HG02571 (cell line): ENCODE results near the gene WWOX.

Experiments used
- ATAC-seq: cut with Tn5 transposase; IDR thresholded peaks from one replicate; pipeline ENCODE4 v1.9.1; 2021; ENCODE audit warnings: mild to moderate bottlenecking, moderate library complexity; ENCODE audit not compliant: unreplicated experiment

The WWOX gene

GRCh38 chr16:78866521-78866920 lies 767.1 kb downstream of the WWOX start:
- no peak for ATAC-seq

GRCh38 chr16:78869492-78869891 lies 770.0 kb downstream of the WWOX start:
- no peak for ATAC-seq

GRCh38 chr16:78871241-78871640 lies 771.8 kb downstream of the WWOX start:
- no peak for ATAC-seq

GRCh38 chr16:78876671-78877070 lies 777.2 kb downstream of the WWOX start:
- ATAC-seq: no peak

DNA sequence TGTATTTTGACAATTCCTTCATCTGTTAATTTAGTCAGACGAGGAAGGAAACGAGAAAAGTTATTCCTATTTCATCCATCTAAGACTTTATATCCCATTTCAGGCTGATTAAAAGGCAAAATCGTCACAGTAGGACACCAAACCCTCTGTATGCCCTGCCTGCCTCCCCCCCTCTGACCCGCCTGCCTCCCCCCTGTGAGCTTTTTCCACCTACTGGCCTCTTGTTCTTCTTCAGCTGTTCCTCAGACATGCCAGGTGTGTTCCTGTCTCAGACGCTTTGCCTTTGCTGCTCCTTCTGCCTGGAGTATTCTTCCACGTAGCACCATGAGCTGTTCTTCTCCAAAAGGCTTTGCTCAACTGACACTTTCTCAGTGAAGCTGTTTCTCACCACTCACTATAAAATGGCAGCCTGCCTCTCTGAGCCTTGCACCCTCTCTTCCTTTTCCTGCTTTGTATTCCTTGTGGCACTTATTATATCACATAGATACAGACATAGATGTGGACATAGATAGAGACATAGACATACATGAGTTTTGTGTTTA lies 777.7 kb downstream of the WWOX start:
- ATAC-seq: no peak

GRCh38 chr16:78878570-78878969 lies 779.1 kb downstream of the WWOX start:
- no peak for ATAC-seq

- no peak for ATAC-seq
These were observed 779.6 kb downstream of the WWOX start for GRCh38 chr16:78879011-78879410.

GRCh38 chr16:78882150-78882549 lies 782.7 kb downstream of the WWOX start:
- no peak for ATAC-seq

GRCh38 chr16:78882751-78883150 lies 783.3 kb downstream of the WWOX start:
- no peak for ATAC-seq

DNA sequence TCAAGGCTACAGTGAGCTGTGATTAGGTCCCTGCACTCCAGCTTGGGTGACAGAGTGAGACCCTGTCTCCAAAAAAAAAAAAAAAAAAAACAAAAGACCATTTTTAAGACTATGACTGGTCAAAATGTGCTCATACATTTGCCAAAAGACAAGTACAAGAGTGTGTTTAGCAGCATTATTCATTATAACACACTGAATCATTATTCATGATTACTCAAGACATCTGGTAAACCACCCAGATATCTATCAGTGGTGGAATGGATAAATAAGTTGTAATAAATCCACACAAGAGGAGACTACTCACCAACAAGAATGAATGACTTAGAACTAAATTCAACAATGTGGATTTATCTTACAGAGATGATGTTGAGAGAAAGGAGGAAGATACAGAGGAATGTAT lies 784.8 kb downstream of the WWOX start:
- no peak for ATAC-seq

DNA sequence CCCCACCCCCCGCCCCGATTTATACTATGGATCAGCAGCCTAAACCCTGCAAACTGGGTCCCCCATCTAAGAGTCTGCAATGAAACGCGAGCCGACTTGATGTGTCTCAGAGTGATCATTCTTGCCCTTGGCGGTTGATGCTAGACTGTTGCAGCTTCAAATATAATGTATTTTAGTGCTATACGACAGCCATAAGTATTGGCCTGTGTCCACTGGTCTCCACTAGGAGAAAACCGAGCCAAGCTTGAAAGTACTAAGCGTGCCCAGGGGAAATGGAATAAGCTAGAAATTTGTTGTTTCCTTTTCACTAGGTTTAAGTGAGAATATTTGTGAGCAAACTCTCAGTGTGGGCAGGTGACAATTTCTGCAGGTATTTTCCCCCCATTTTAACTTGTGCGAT lies 789.9 kb downstream of the WWOX start:
- no peak for ATAC-seq

DNA sequence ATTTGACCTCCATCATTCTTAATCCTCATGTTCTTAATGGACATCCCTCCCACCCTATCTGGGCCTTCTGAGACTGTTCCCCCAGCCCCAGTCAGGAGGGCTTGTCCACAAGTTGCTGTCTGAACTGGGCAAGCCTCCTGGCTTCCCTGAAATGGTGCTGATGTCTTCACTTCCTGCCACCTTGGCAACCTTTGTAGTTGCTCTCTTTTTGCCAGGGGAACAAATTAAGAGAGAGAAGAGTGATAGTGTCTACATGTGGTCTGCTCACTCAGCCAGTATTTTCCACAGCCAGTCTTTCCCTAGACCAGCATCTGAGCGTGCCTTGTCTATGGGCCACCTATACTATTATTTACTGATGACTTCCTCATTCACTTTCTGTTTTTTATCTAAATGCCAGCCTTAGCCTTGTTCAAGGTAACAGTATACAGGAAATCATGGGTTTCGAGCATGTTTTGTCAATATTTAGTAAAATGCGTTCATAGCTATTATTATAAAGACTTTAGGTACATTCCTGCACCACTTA lies 791.0 kb downstream of the WWOX start:
- ATAC-seq: no peak

DNA sequence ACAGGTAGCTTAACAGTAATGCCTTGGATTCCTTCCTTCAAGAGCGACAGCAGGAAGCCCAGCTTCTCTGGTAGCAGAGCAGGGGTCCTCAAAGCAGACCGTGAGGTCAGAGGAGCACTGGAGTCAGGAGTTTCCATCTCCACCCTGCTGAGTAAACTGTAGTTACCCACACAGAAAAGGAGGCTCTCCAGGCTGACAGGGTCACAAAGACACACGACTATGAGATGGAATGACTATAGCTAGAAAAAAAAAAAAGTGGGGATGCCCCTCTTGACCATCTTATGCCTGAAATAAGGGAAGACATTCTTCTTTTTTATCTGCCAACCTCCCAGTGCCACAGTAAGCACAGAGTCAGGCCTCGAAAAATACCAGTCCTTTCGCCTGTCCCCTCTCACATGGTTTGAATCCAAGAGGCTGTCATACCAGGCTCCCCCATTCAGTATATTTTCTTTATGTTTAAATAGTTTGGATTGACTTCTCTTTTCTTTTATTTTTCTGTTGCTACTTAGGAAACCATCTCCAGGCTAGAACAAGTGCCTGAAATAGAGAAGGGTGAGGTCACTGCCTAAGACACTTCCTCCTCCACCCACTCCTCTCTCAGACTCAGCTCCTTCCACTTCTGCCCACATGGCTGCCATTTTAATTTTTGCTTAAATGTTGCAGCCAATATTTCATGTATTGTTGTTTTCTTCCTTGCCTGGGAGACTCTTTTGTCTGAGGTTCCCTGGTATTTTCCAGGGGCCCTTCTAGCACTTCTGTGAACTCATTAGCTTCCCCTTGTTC lies 793.7 kb downstream of the WWOX start:
- no peak for ATAC-seq

GRCh38 chr16:78894886-78895285 lies 795.4 kb downstream of the WWOX start:
- no peak for ATAC-seq

- no peak for ATAC-seq
These were observed 796.2 kb downstream of the WWOX start for GRCh38 chr16:78895681-78896080.

DNA sequence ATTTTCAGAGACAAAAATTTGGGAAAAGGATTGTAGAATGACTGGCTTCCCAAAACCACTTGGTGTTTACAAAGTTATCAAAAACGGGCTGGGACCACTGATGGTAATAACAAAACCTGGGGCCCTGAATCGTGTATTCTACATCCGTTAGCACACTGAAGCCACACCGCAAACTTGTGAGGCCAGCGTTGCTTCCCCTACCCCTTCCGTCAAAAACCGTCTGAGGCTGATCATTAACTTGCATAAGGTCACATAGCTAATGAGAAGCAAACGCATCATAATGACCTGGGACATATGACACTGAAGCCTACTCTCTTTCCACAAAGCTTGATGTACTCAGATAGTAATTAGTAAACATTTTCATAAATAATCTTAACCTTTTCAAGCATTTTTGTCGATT lies 796.8 kb downstream of the WWOX start:
- ATAC-seq: no peak

GRCh38 chr16:78897299-78897698 lies 797.8 kb downstream of the WWOX start:
- ATAC-seq: no peak

DNA sequence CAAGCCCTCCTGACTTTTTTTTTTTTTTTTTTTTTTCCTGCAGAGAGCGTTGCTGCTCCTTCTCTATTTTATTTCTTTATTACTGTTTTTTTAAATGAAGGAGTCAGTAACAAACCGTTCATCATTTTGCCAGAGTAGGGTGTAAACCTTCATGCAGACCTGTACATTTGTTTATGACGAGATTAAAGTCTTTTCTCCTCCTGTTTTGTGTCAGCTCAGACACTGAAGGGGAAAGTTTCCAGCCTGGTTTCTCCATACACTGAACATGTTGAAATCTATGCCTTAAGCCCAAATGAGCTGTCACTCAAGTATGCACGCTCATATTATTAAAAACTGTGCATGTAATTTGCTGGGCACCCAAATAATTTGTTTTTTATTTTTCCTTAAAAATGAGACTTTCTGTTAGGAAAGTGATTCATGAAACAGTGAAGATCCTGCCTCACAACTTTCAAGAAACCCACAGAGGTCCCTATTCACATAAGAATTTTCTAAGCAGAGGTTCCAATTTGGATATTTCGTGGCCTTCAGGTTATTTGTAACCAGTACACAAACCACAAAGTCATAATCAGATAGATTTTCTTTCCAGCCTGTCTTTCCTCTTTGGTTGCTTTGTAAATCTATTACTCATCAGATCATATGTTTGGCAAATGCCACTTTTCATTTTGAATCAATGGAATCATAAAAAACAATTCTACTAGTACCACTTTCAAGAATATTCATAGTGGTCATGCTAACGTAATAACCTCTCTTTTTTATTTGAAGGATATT lies 800.8 kb downstream of the WWOX start:
- no peak for ATAC-seq

DNA sequence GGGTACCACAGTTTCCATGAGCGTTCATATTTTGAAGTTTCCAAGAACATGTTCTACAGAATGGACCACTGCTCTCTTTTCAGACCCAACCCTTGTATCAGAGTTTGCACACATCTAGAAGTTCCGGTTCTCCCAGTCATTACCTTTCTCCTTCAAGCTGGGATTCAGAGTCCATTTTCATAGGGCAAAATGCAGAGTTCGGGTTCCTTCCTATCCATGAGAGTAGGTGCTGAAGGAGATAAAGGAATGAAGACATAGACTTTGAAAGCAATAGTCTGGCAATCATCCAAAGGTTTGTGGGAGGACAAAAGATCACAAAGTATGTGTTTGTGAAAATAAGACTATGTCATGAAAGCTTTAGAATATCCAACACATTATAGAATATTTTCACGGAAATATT lies 801.5 kb downstream of the WWOX start:
- no peak for ATAC-seq

- no peak for ATAC-seq
These were observed 802.9 kb downstream of the WWOX start for GRCh38 chr16:78902321-78902720.

GRCh38 chr16:78903237-78903636 lies 803.8 kb downstream of the WWOX start:
- ATAC-seq: no peak

GRCh38 chr16:78903843-78904242 lies 804.4 kb downstream of the WWOX start:
- no peak for ATAC-seq
